ENCODE measurements around the gene LEMD1.

The LEMD1 gene

GRCh38 chr1:205421798-205422197 lies at the start of gene LEMD1:
LEMD1 (minus strand) TSS chr1:205422056; CDS start chr1:205420536, 1,520 bp downstream.
- DNase-seq: no peak

GRCh38 chr1:205470131-205470530 lies 48.3 kb upstream of the LEMD1 start:
- no peak for DNase-seq

GRCh38 chr1:205466595-205467220 lies 44.9 kb upstream of the LEMD1 start:
- no peak for DNase-seq

- no peak for DNase-seq
Observed at GRCh38 chr1:205465392-205465791, 43.5 kb upstream of the LEMD1 start.

- peak; percentile 6 for DNase-seq
Observed at GRCh38 chr1:205458777-205459566, 37.1 kb upstream of the LEMD1 start.

- no peak for DNase-seq
Observed at GRCh38 chr1:205456868-205457745, 35.3 kb upstream of the LEMD1 start.

- DNase-seq: no peak
Observed at GRCh38 chr1:205456383-205456867, 34.6 kb upstream of the LEMD1 start.

GRCh38 chr1:205455581-205456382 lies 33.9 kb upstream of the LEMD1 start, which contains the start of gene BLACAT1:
BLACAT1 (minus strand) TSS chr1:205456045.
- DNase-seq: no peak

GRCh38 chr1:205454903-205455335 lies 33.1 kb upstream of the LEMD1 start:
- DNase-seq: no peak

GRCh38 chr1:205453466-205453865 lies 31.6 kb upstream of the LEMD1 start:
- DNase-seq: no peak

- DNase-seq: no peak
Observed at GRCh38 chr1:205452933-205453332, 31.1 kb upstream of the LEMD1 start.

GRCh38 chr1:205452364-205452763 lies 30.5 kb upstream of the LEMD1 start:
- no peak for DNase-seq

- DNase-seq: no peak
Observed at GRCh38 chr1:205451759-205452164, 29.9 kb upstream of the LEMD1 start.

- DNase-seq: no peak
Observed at GRCh38 chr1:205451202-205451601, 29.3 kb upstream of the LEMD1 start.

- DNase-seq: no peak
Observed at GRCh38 chr1:205450448-205450847, 28.6 kb upstream of the LEMD1 start.

- peak; percentile 38 for DNase-seq
Observed at GRCh38 chr1:205449750-205450443, 28.0 kb upstream of the LEMD1 start.

- no peak for DNase-seq
Observed at GRCh38 chr1:205449254-205449749, 27.4 kb upstream of the LEMD1 start.

GRCh38 chr1:205448540-205449253 lies 26.8 kb upstream of the LEMD1 start:
- no peak for DNase-seq

GRCh38 chr1:205447457-205448341 lies 25.8 kb upstream of the LEMD1 start:
- no peak for DNase-seq

- DNase-seq: no peak
Observed at GRCh38 chr1:205446828-205447227, 25.0 kb upstream of the LEMD1 start.

Measured in stimulated activated naive CD4-positive, alpha-beta T cell treated with Interleukin-2 at 50 U/mL for 16 hours (primary cell).